Stomach smooth muscle (tissue), 2 donors: ENCODE data around the gene ADIPOR2.

Experiments used
- H3K27ac ChIP-seq: one replicate; pipeline ENCODE4 v1.7.0; 2013; ENCODE audit warnings: mild to moderate bottlenecking, low read length, inconsistent platforms
- H3K27me3 ChIP-seq, 2 donors: one replicate each; pipeline ENCODE4 v1.7.0; 2013; ENCODE audit warnings: low read length in 2 of 2; ENCODE audit not compliant: insufficient read depth in 2 of 2, control insufficient read depth in 1 of 2
- H3K36me3 ChIP-seq, 2 donors: one replicate each; pipeline ENCODE4 v1.7.0; 2013; ENCODE audit warnings: low read length in 2 of 2; ENCODE audit not compliant: control insufficient read depth in 2 of 2, insufficient read depth in 2 of 2
- H3K4me1 ChIP-seq: one replicate; pipeline ENCODE4 v1.7.0; 2013; ENCODE audit warnings: low read length; ENCODE audit not compliant: control insufficient read depth, insufficient read depth
- H3K4me3 ChIP-seq, 2 donors: one replicate each; pipeline ENCODE4 v1.7.0; 2013; ENCODE audit warnings: low read length in 2 of 2
- H3K9ac ChIP-seq, 2 donors: one replicate each; pipeline ENCODE4 v1.7.0; 2013; ENCODE audit warnings: low read length in 2 of 2, mild to moderate bottlenecking in 1 of 2
- H3K9me3 ChIP-seq, 2 donors: one replicate each; pipeline ENCODE4 v1.7.0; 2013; ENCODE audit warnings: low read length in 2 of 2; ENCODE audit not compliant: control insufficient read depth in 2 of 2
- donor health status: healthy.
- donor health status: Pancreatic carcinoma.

ADIPOR2 gene

DNA sequence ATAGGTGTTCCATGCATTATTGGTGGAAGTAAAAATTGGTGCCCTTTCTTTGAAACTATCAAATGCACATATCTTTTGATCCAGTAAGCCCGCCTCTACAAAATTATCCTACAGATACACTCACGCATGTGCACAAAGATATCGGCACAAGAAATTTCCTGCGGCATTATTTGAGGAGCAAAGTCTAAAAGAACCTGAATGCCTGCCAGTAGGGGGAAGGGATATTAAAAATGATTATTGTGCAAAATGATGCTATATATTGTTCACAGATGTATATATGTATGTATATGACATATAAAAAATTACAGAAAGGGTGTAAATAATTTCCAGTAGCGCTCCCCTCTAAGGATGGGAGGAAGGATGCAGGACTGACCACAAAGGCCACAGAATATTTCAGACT lies 24.7 kb upstream of the ADIPOR2 start:
- no peaks in the 10 kb centered on the region for H3K27me3 ChIP-seq
- H3K9me3 ChIP-seq, result no peaks in the 10 kb centered on the region
- H3K27ac ChIP-seq, result no peak overlapping the region
- H3K4me1 ChIP-seq, result no peaks in the 10 kb centered on the region
- H3K9ac ChIP-seq, result no peak overlapping the region
- no peak overlapping the region for H3K4me3 ChIP-seq
- no peaks in the 10 kb centered on the region for H3K36me3 ChIP-seq

DNA sequence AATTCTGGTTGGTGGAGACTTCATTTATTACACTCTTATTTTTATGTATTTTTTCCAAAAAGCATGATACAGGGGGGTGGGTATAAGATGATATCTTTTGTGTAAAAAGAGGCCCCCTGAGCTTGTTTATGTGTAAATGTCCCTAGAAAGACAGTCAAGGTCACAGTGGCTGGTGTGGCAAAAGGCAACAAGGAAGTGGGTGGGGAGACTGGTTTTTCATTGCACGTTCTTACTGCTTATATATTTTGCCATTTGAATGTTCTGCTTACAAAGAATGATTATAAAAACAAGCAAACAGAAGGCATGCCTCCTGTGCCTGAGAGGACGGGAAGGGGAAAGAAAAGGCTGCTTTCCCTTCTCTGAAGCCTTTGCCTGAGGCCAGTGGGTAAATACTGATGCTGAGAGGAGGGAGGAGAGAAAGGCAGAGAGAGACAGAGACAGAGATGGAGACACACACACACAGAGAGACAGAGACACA lies 24.1 kb upstream of the ADIPOR2 start:
- Histone ChIP-seq H3K27ac (peak overlapping the region; percentile 41), H3K36me3 (no peaks in the 10 kb centered on the region), H3K9me3 (no peaks in the 10 kb centered on the region), H3K9ac (peak overlapping the region in 1 of 2 donors; percentile 51), H3K4me3 (no peak overlapping the region), H3K27me3 (no peaks in the 10 kb centered on the region), H3K4me1 (no peaks in the 10 kb centered on the region)

DNA sequence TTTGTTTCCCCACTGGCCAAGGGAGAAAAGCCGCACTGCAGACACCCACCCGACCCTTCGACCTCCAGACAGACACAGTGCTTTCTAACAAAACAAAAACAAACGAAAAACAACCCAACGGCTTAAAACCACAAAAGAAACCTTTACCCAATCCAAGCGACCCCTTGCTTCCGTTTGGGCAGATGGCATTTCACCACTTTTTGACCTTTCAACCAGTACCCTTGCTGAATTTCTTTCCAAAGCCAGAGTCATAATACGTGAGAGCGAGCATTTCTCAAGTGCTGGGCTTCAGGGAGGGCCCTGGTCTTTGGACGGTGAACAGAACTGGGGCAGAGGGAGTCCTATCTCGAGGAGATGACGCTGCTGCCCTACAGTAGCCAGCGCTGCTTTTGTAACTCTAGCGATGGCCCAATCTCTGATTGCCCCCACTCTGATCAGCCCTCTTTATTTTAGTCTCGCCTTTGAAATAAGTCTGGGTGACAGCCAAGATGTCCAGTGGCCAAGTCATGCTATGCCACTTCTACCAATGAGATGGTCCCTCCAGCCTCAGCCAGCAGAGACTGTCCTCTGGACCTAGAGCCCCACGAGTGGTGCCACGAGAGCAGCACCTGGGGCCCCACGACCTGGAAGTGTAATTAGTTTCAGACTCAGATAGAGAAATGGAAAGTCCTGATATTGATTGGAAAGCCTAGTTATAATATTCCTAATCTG lies 21.9 kb upstream of the ADIPOR2 start:
- Histone ChIP-seq H3K9me3 (no peaks in the 10 kb centered on the region), H3K4me1 (no peaks in the 10 kb centered on the region), H3K27ac (no peak overlapping the region), H3K9ac (no peak overlapping the region), H3K4me3 (no peak overlapping the region), H3K27me3 (no peaks in the 10 kb centered on the region), H3K36me3 (no peaks in the 10 kb centered on the region)

DNA sequence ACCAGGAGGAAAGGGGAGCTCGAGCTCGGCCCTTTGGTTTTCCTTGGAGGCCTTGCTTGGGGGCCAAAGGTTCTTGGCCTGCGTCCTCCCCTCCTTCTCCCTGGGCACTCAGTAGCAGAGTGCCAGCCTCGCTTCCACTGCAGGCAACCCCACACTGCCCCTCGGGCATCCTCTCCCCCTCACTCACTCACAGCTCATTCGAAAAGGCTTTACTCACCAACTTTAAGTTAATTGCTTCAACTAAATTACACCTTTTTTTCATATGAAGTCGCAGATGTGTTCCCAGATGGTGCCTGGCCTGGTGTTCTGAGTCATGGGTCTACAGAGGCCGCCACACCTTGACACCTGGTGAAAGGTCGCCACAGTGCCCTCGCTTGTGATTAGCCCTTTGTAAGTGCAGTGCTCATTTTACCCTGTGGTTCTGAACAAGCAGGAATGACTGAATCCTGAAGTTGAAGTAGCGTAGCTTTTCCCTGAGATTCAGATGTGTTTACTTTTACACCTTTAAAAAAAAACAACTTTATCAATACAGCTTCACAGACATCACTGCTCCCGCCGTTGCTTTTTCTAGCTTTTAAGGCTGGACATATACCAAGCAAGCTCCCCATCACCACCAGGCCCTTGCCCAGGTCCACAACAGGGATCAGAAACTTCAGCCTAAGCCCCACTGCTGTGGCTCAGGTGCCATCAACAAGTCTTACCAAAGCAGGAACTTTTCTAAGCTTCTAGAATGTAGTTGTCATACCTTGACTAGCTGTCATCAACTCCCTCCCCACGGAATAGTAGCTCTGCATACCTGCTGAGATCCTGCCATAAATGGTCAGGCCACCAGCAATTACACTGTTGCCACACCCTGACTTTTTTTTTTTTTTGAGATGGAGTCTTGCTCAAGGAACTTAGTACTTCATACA lies 20.3 kb upstream of the ADIPOR2 start:
- Histone ChIP-seq H3K27ac (no peak overlapping the region), H3K4me1 (no peaks in the 10 kb centered on the region)

DNA sequence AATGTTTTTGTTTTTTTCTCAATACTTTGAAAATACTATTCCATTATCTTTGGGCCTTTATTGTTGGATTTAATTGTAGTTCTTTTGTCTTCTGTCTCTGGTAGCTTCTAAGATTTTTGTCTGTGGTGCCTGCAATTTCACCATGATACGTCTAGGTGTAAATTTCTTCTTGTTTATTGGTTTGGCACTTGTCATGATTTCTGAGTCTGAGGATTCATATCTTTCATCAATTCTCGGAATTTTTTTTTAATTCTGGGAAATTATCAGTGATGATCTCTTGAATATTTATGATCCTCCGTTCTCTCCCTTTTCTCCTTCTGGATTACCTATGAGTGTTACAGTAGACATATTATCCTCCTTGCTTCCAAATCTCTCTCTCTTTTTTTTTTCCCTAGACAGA lies 14.8 kb upstream of the ADIPOR2 start:
- H3K27me3 ChIP-seq, result no peaks in the 10 kb centered on the region
- no peak overlapping the region for H3K27ac ChIP-seq
- no peaks in the 10 kb centered on the region for H3K36me3 ChIP-seq
- H3K9ac ChIP-seq, result no peak overlapping the region
- no peak overlapping the region for H3K4me3 ChIP-seq
- peaks cover 0 to 2% of the 10 kb centered on the region in 2 donors for H3K9me3 ChIP-seq
- no peaks in the 10 kb centered on the region for H3K4me1 ChIP-seq

More for the DNA sequence above, 20.3 kb upstream of the ADIPOR2 start:
- no peak overlapping the region for H3K4me3 ChIP-seq
- H3K9ac ChIP-seq, result no peak overlapping the region
- no peaks in the 10 kb centered on the region for H3K36me3 ChIP-seq
- no peaks in the 10 kb centered on the region for H3K27me3 ChIP-seq
- no peaks in the 10 kb centered on the region for H3K9me3 ChIP-seq

DNA sequence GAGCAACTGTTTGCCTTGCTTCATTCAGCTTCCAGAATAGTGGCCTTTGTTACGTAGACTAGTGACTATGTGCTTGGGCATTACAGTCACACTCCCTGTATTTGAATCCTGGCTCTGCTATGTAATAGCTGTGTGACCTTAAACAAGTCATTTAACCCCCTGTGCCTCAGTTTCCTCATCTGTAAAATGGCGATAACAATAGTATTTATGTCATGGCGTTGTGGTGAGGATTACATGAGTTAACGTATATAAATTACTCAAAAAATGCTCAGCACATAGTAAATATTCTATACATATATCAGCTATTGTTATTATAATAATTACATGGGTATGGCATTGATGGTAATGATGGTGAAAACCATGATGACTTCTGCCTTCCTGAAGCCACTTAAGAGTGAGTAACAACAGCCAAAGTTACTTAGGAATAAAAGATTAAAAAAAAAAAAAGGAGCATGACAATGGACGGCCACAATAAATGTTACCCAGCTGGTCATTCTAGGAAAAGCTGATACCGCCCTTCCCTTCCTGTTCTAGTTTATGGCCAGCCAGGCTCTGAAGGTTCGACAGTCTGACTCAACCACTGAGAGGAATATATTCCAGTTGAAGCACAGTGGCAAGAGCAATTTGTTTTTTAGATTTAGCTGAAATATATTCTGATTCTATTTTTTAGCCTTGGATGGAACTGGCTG lies 9.9 kb upstream of the ADIPOR2 start:
- H3K27me3 ChIP-seq, result no peaks in the 10 kb centered on the region
- H3K4me3 ChIP-seq, result no peak overlapping the region
- no peak overlapping the region for H3K27ac ChIP-seq
- no peak overlapping the region for H3K9ac ChIP-seq
- no peaks in the 10 kb centered on the region for H3K4me1 ChIP-seq
- H3K9me3 ChIP-seq, result peaks cover 0 to 2% of the 10 kb centered on the region in 2 donors
- H3K36me3 ChIP-seq, result no peaks in the 10 kb centered on the region

DNA sequence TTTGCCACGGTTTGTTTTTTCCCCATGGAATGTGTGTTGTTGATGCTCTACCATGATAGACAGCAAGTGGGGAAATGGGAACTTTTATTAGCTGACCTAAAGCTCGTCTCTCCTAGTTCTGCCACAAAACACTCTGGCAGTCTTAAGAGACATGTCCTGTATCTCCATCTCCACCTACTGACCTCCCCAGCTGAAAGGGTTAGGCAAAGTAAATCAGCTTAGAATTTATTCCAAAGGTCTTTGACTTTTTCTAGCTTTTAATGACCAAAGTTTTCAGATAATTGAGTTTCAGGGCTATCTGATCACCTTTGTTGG lies 9.4 kb upstream of the ADIPOR2 start:
- Histone ChIP-seq H3K27me3 (no peaks in the 10 kb centered on the region), H3K9me3 (no peaks in the 10 kb centered on the region), H3K27ac (no peak overlapping the region), H3K9ac (no peak overlapping the region), H3K4me1 (no peaks in the 10 kb centered on the region), H3K36me3 (no peaks in the 10 kb centered on the region), H3K4me3 (no peak overlapping the region)

DNA sequence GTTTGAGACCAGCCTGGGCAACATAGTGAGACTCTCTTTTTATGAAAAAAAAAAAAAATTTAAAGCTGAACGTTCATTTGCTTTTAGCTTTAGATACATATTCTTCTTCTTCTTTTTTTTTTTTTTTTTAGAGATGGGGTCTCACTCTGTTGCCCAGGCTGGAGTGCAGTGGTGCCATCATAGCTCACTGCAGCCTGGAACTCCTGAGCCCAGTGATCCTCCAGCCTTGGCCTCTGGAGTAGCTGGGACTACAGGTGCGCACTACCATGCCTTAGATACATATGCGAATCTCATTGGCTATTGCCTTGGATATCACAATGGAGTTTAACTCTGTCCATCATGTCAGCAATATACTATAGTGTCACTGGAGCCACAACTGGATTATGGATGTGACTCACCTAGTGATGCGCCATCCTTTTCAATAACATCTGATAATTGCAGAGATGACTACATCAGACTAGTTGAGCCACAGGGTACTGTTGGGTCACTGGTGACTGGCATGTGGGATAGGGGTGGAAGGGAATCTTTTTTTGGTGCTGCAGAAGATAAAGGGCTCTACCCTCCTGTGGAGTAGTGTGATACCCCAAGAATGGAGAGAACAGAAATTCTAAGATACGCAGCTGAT lies 2.7 kb upstream of the ADIPOR2 start:
- Histone ChIP-seq H3K36me3 (no peaks in the 10 kb centered on the region), H3K9me3 (no peaks in the 10 kb centered on the region), H3K4me1 (peaks cover 3% of the 10 kb centered on the region), H3K4me3 (no peak overlapping the region), H3K9ac (no peak overlapping the region), H3K27ac (no peak overlapping the region), H3K27me3 (no peaks in the 10 kb centered on the region)

DNA sequence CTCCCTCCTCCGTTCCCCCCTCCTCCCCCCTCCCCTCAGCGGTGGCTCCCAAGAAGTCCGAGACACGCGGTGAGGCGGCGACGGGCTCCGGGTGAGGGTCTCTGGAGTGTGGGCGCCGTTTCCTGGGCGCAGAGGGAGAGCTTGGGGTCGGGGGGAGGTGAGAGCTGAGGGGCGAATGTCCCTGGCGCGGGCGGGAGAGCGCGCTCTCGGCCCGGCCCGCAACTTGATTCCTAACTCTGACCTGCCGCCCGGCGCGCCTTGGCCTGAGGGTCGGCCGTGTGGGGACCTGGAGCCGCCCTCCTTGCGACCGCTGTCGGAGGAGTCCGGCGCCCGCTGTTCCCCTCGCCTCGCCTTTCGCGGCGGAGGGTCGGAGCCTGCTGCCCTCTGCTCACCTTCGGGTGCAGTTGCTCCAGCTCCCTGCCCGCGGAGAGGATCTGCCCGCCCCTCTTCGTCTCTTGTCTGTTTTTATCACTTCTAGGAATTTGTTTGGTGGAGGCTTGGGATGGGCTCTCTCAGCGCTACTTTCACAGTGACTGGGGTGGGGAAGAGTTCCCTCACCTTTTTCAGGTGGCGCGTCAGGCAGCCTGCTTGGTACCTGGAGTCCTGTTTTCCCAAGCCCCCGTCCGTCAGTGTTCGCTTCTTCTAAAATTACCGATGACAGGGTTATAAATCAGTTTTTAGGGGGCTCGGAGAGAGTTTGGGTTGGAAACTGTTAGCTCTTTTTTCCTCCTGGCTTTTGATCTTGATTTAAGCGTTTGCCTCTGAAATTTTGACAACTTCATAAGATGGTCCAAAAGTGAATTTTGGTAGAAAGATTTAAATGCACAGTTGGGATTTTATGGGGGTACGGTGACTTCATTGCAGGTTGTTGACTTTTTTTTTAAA lies 495 bp downstream of the ADIPOR2 start:
- Histone ChIP-seq H3K27me3 (no peaks in the 10 kb centered on the region), H3K4me1 (peaks cover 3% of the 10 kb centered on the region), H3K27ac (peak overlapping the region; percentile 92), H3K9me3 (no peaks in the 10 kb centered on the region), H3K4me3 (peak overlapping the region; percentile 86 to 92), H3K36me3 (no peaks in the 10 kb centered on the region), H3K9ac (peak overlapping the region; percentile 83 to 87)

DNA sequence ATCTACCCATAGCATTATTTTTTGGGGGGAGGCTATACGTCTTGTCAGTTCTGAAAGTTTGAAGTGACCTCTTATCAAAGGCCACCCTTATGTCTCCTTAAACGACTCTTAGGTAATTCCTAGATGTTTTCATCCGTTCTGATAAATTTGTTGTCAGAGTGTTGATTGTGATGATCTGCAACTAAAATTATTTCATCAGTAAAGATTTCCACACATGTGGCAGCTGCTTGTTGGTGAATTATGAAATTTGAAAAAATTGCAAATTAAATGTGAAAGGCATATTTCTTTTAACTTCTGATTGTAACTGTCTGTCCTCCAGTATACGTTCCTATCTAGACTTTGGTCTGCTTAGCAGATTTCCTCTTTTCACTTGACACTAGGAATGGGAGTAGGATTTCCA lies 1.4 kb downstream of the ADIPOR2 start:
- H3K27ac ChIP-seq, result no peak overlapping the region
- H3K9me3 ChIP-seq, result no peaks in the 10 kb centered on the region
- H3K36me3 ChIP-seq, result no peaks in the 10 kb centered on the region
- peak overlapping the region in 1 of 2 donors; percentile 92 for H3K4me3 ChIP-seq
- no peaks in the 10 kb centered on the region for H3K27me3 ChIP-seq
- peak overlapping the region in 1 of 2 donors; percentile 83 for H3K9ac ChIP-seq
- peaks cover 8% of the 10 kb centered on the region for H3K4me1 ChIP-seq
